Natural killer cell (primary cell): ENCODE data around the gene PHACTR1. TPM values are rescaled to one million over a fixed set of nuclear protein-coding genes. Genes with fewer than 3 reads are reported as not detected.

ENCODE experiments used
- ATAC-seq, 3 donors: fragments of 150-1000 bp in 2 of 3; fragments of 200-7000 bp in 1 of 3; cut with Tn5 transposase; 1 replicate in 1 of 3; 2 replicates in 2 of 3; pipeline ENCODE4 v1.10.0; 2021; ENCODE audit warnings: mild to moderate bottlenecking in 2 of 3, moderate library complexity in 2 of 3
- DNase-seq, 2 donors: peaks; one replicate each; pipeline versions ENCODE4 v3.0.0 to v3.0.0-alpha.2; 2013 to 2021; ENCODE audit warnings: mixed read lengths in 1 of 2
- H3K27ac ChIP-seq: one replicate; pipeline ENCODE4 v1.5.1; 2013; ENCODE audit warnings: mild to moderate bottlenecking, low read length
- H3K27me3 ChIP-seq: one replicate; pipeline ENCODE4 v1.6.1; 2013; ENCODE audit warnings: low read length; ENCODE audit not compliant: control insufficient read depth, insufficient read depth
- H3K36me3 ChIP-seq: one replicate; pipeline ENCODE4 v1.6.1; 2013; ENCODE audit warnings: low read length; ENCODE audit not compliant: control insufficient read depth, insufficient read depth
- H3K4me1 ChIP-seq: one replicate; pipeline ENCODE4 v1.6.1; 2013; ENCODE audit warnings: low read length; ENCODE audit not compliant: control insufficient read depth, insufficient read depth
- H3K4me3 ChIP-seq: one replicate; pipeline ENCODE4 v1.5.1; 2013; ENCODE audit warnings: low read length
- H3K9me3 ChIP-seq: one replicate; pipeline ENCODE4 v1.6.1; 2013; ENCODE audit warnings: low read length; ENCODE audit not compliant: control insufficient read depth, insufficient read depth
- H3K27ac Mint-ChIP-seq, 2 donors: one replicate each; pipeline ENCODE4 v1.8.0; 2022; ENCODE audit warnings: mild to moderate bottlenecking in 2 of 2, mixed read lengths in 2 of 2, moderate library complexity in 1 of 2
- H3K27me3 Mint-ChIP-seq, 2 donors: one replicate each; pipeline ENCODE4 v1.8.0; 2022; ENCODE audit warnings: low read depth in 2 of 2, mixed read lengths in 2 of 2
- H3K36me3 Mint-ChIP-seq: one replicate; pipeline ENCODE4 v1.8.0; 2022; ENCODE audit warnings: mixed read lengths
- H3K4me1 Mint-ChIP-seq, 2 donors: one replicate each; pipeline ENCODE4 v1.8.0; 2022; ENCODE audit warnings: mixed read lengths in 2 of 2
- H3K4me3 Mint-ChIP-seq: one replicate; pipeline ENCODE4 v1.8.0; 2022; ENCODE audit warnings: mild to moderate bottlenecking, moderate library complexity, mixed read lengths
- H3K9me3 Mint-ChIP-seq, 2 donors: one replicate each; pipeline ENCODE4 v1.8.0; 2022; ENCODE audit warnings: mixed read lengths in 2 of 2
- CTCF ChIP-seq: fragments of 200-600 bp; IDR thresholded peaks from one replicate; pipeline ENCODE4 v1.8.0; 2022; ENCODE audit warnings: antibody characterized with exemption
- WGBS: methylation state at CpG from one replicate; pipeline ENCODE4 v1.1.7; 2013; ENCODE audit warnings: missing lambda C conversion rate; ENCODE audit not compliant: insufficient coverage; 5-methylcytosine and 5-hydroxymethylcytosine counted together
- intact Hi-C: fragments of 100-400 bp; cut with micrococcal nuclease; formaldehyde crosslinking; loops from one replicate; pipeline ENCODE4 v1.14.2; 2022
- total RNA-seq, 4 donors: library from RNA; stranded (reverse); fragments of 120-200 nt in 1 of 4; gene quantifications; one replicate each; pipeline versions ENCODE4 v1.2.3 to v1.2.4, GENCODE V29; 2013 to 2022

Gene PHACTR1
- total RNA-seq, 3 donors from 2014 or later (not counting 1 experiment from before 2014, with no cell fraction given) = 5.2 to 19.0 (median 5.4) TPM

- Histone ChIP-seq H3K36me3 (no peaks in the 10 kb centered on the region), H3K4me3 (no peak overlapping the region), H3K27ac (no peak overlapping the region), H3K4me1 (no peaks in the 10 kb centered on the region), H3K9me3 (no peaks in the 10 kb centered on the region), H3K27me3 (peaks cover 4% of the 10 kb centered on the region)
- Mint-ChIP-seq H3K27ac (no peak overlapping the region), H3K4me1 (no peaks in the 10 kb centered on the region), H3K4me3 (no peak overlapping the region), H3K27me3 (peaks cover 11 to 31% of the 10 kb centered on the region in 2 donors), H3K36me3 (no peaks in the 10 kb centered on the region), H3K9me3 (no peaks in the 10 kb centered on the region)
- DNase-seq (no peak), ATAC-seq (no peak)
- no peak for TF ChIP-seq CTCF
- intact Hi-C loops = no loop called here
- WGBS = 76% methylated on average over 4 of the region's 5 CpGs
Measured at GRCh38 chr6:12968839-12969558, 252.4 kb downstream of the PHACTR1 start.

- Histone ChIP-seq H3K4me3 (no peak overlapping the region), H3K27me3 (peaks cover 4% of the 10 kb centered on the region), H3K36me3 (no peaks in the 10 kb centered on the region), H3K4me1 (no peaks in the 10 kb centered on the region), H3K27ac (no peak overlapping the region), H3K9me3 (no peaks in the 10 kb centered on the region)
- no peaks in the 10 kb centered on the region for H3K36me3 Mint-ChIP-seq
- H3K27ac Mint-ChIP-seq = no peak overlapping the region
- intact Hi-C loops = no loop called here
- H3K27me3 Mint-ChIP-seq = peaks cover 13 to 31% of the 10 kb centered on the region in 2 donors
- H3K4me3 Mint-ChIP-seq = no peak overlapping the region
- no peak for DNase-seq
- H3K4me1 Mint-ChIP-seq = no peaks in the 10 kb centered on the region
- TF ChIP-seq CTCF = no peak
- no peaks in the 10 kb centered on the region for H3K9me3 Mint-ChIP-seq
- WGBS = 96% methylated on average over 2 of the region's 2 CpGs
- no peak for ATAC-seq
Measured at GRCh38 chr6:12969966-12970365, 253.4 kb downstream of the PHACTR1 start.

- H3K4me1 ChIP-seq = no peaks in the 10 kb centered on the region
- TF ChIP-seq CTCF = no peak
- H3K9me3 ChIP-seq = no peaks in the 10 kb centered on the region
- H3K4me1 Mint-ChIP-seq = no peaks in the 10 kb centered on the region
- intact Hi-C loops = no loop called here
- no peak for ATAC-seq
- H3K36me3 ChIP-seq = no peaks in the 10 kb centered on the region
- DNase-seq = no peak
- H3K36me3 Mint-ChIP-seq = no peaks in the 10 kb centered on the region
- H3K27me3 Mint-ChIP-seq = peaks cover 3 to 8% of the 10 kb centered on the region in 2 donors
- H3K27ac Mint-ChIP-seq = no peak overlapping the region
- no peaks in the 10 kb centered on the region for H3K27me3 ChIP-seq
- no peak overlapping the region for H3K4me3 ChIP-seq
- H3K9me3 Mint-ChIP-seq = no peaks in the 10 kb centered on the region
- WGBS = 71% methylated on average over 1 of the region's 4 CpGs
- no peak overlapping the region for H3K27ac ChIP-seq
- H3K4me3 Mint-ChIP-seq = no peak overlapping the region
Measured at GRCh38 chr6:12973386-12973785, 256.8 kb downstream of the PHACTR1 start.

GRCh38 chr6:12974551-12974950 is 258.0 kb downstream of the PHACTR1 start:
- Histone ChIP-seq H3K36me3 (no peaks in the 10 kb centered on the region), H3K4me1 (no peaks in the 10 kb centered on the region), H3K27me3 (no peaks in the 10 kb centered on the region), H3K9me3 (no peaks in the 10 kb centered on the region), H3K4me3 (no peak overlapping the region), H3K27ac (no peak overlapping the region)
- no peak for TF ChIP-seq CTCF
- no peaks in the 10 kb centered on the region for H3K36me3 Mint-ChIP-seq
- WGBS = 17% methylated on average over 1 of the region's 2 CpGs
- DNase-seq (no peak), ATAC-seq (no peak)
- H3K4me3 Mint-ChIP-seq = no peak overlapping the region
- no peaks in the 10 kb centered on the region for H3K9me3 Mint-ChIP-seq
- H3K27ac Mint-ChIP-seq = no peak overlapping the region
- intact Hi-C loops = no loop called here
- H3K4me1 Mint-ChIP-seq = no peaks in the 10 kb centered on the region
- H3K27me3 Mint-ChIP-seq = peaks cover 0 to 6% of the 10 kb centered on the region in 2 donors
